ENCODE measurements around the gene HOXC12.

HOXC12 gene, protein sequence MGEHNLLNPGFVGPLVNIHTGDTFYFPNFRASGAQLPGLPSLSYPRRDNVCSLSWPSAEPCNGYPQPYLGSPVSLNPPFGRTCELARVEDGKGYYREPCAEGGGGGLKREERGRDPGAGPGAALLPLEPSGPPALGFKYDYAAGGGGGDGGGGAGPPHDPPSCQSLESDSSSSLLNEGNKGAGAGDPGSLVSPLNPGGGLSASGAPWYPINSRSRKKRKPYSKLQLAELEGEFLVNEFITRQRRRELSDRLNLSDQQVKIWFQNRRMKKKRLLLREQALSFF

GRCh38 chr12:53954694-53955035, at the start of gene HOXC12:
HOXC12 (plus strand) TSS chr12:53954903; CDS start chr12:53954930, 27 bp downstream.
- DNase-seq (ENCODE audit: low spot score), result no peak

DNA sequence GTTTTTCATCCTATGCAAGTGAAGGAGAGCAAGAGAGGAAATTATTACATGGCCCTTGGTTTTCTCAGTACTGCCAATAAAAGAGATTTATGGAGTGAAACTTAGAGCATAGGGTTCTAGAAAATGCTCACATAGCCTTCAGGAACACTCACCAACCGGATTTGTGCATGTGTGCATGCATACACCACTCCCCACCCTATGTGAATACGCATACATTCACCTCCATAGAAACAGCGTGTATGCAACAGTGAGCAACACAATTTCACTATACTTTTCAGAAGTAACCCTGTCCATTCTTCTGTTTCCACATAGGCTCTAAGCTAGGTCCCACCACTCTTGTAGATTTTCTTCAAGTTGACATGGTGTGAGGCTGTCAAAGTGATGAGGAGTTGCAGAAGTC, 47.6 kb upstream of the HOXC12 start:
- no peak for DNase-seq (ENCODE audit: low spot score)

DNA sequence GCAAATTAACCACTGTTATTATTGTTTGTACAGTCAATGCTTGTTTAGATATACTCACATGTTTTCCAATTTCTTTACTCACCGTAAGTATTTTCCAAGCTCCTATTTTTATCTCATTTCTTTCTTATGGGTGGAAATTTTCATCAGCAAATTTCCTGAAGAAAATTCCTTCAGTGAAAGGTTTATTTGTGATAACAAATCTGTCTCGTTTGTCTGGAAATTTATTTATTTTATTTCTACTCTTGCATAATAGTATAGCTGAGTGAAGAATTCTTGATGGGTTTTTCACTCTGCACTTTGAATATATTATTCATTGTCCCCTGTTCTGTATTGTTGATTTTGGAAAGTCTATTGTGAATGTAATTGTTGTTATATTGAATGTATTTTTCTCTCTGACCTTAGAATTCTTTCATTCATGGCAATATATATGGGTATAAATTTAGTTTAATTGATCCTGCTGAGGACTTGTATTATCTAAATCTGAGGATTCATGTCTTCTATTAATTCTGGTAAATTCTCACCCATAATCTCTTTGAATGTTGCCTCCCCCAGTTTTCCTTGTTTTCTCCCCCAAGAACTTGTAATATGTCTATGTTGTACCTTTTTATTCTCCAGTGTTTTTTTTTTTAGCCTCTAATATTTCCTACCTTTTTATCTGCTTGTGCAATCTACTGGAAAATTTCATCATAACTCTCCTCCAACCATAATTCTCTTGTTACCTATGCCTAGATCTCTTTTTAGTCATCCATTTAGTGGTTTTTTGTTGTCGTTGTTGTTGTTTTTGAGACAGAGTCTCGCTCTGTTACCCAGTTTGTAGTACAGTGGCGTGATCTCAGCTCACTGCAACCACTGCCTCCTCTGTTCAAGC, 37.7 kb upstream of the HOXC12 start:
- no peak for DNase-seq (ENCODE audit: low spot score)

DNA sequence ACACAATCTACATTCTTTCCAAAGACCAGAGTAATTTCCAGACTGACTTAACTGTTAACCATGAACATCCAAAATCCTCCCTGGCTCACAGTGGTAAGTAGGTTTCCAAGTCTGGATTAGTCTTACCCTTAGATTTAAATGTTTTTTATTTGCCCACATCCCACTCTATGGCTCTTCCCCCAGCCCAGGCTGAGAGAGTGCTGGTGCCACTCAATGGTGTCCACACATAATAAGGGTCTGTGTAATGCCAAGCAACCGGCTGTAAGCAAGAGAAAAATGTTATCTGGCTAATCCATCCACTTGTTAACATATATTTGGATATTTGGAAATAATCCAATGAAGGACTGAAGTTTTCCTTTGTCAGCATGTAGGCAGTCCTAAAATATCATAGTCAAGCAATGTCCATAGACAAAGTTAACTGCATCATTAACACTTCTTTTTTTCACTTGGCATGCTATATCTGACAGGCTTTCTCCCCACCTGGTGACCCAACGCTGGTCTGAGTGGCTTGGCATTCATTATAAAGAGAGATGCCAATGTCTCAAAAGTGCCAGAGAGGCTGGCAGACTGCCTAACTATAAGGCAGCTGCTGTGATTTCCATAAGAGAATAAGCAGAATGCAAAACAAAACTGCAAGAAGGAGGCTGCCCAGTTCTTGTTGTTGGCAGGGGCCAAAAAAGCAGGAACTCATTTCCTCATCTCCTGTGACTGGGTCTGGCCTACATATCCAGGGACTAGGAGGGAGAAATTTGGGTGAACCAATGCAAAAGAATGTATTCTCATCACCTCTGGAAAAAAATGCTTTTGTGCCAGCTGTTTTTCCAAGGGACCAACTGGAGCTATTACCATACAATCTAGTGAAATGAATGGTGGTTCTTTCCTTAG, 29.9 kb upstream of the HOXC12 start:
- DNase-seq (ENCODE audit: low spot score), result no peak

DNA sequence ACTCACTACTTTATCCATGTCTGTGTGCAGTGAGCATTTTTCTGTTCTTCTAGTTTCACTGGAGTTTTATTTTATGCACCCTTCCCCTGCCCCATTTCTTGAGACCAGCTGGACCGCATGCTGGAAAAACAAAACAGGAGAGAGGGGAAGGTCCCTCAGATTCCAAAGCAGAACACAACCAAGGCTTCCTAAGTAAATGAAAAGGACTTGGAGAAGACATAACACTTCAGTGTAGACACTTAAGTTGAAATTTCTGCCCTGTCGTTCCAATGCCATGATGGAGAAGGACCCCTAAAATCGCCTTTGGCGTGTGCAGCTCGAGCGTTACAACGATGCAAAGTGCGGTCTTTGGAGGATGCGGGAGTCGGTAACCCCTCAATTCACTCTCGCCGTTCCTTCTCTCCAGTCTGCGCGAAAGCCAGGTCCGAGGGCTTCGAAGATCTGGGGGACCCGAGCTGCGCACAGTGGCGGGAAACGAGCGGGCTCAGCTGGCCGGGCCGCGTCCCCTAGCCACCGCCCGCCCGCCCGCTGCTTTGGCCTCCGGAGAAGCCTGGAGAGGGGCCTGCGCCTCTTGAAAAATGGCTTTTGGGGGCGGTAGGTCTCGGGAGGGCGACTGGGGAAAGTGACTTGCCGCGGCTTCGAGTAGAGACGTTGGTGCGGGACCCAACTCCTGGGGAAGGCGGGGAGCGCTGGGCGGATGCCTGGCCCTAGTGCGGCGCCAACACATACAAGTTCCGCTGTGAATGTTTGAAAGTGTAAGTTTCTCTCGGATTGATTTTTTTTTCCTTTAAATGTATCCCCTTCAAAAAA, 27.3 kb upstream of the HOXC12 start:
- no peak for DNase-seq (ENCODE audit: low spot score)

GRCh38 chr12:53928054-53928835, 26.5 kb upstream of the HOXC12 start:
- DNase-seq (ENCODE audit: low spot score), result no peak

DNA sequence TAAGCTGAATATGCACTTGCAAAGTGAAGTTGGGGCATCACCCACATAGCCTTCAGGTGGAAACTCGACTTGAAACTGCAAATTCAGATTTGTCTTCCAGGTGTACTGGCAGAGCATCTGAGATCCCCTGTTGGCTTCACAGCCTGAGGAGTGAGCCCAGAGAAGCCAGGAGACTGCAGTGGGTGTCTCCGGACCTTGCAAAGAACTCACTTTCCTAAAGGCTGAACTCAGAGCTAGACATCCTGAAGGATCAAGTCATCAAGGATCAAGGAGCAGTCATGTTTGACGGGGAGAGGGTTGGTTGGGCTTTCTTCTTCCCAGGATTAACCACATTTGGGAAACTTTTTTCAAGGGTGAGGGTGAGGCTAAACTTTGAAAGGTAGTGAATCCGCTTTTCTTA, 25.2 kb upstream of the HOXC12 start:
- no peak for DNase-seq (ENCODE audit: low spot score)

GRCh38 chr12:53930591-53931255, 24.0 kb upstream of the HOXC12 start:
- DNase-seq (ENCODE audit: low spot score), result no peak

GRCh38 chr12:53931844-53932581, 22.7 kb upstream of the HOXC12 start:
- DNase-seq (ENCODE audit: low spot score), result no peak

GRCh38 chr12:53932915-53933314, 21.8 kb upstream of the HOXC12 start:
- no peak for DNase-seq (ENCODE audit: low spot score)

DNA sequence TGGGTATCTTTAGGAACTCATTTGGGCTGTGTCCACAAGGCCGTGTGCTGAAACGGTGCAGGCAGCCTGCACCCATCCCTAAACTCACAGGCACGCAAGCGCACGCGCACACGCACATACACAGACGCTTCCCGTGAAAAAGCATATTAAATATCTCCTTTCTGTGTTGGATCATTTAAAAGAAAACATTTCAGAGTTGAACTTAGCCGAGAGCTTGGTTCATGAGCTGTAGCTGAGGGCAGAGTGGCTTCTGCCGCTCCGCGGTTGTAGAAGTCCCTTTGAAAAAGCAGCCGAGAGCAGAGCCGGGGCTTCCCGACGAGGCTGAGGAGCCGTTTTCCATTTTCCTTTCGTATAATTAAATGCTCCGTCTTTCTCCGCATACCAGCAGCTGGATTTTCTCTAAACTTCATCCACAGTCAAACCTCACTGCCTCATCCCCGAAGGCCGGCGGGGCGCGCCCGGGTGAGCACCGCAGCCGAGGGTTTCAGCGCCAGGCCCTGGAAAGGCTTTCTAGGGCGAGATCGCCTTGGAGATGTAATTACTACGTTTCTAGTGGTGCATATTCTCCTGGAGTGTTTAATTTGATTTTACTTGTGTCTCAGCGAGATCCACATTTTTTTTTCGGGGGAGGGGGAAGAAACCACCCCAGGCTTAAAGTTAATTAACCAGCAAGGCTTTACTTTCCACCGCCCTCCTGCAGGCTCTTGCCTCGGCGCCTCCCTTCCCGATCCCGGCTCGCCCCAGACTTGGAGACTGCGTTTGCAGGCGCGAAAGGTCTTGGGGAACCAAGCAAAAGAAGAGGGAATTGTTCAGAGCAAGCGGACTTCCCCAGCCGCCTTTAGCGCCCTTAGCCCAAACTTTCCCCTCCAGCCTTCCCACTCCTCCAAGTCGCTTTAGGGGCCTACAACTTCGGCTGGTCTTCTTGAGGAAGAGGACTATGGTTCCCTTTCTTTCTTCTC, 19.0 kb upstream of the HOXC12 start:
- DNase-seq (ENCODE audit: low spot score), result no peak

DNA sequence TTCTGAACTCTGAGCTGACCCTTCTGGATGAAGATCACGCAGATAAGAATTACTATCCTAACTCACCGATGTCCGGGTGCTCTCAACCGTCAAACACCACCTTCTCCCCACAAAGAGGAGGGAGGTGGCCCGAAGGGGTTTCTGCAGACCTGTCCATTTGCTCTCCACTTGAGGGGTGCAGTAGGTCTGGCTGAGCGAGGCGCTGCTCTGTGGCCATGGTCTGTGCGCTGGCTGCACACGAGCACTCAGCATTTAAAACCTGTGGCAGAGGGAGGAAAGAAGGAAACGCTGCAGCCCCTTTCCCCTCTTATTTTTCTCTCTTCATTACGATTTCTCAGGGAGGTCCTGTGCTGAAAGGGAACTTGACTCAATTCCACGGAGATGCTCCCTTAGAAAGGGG, 17.6 kb upstream of the HOXC12 start:
- no peak for DNase-seq (ENCODE audit: low spot score)

DNA sequence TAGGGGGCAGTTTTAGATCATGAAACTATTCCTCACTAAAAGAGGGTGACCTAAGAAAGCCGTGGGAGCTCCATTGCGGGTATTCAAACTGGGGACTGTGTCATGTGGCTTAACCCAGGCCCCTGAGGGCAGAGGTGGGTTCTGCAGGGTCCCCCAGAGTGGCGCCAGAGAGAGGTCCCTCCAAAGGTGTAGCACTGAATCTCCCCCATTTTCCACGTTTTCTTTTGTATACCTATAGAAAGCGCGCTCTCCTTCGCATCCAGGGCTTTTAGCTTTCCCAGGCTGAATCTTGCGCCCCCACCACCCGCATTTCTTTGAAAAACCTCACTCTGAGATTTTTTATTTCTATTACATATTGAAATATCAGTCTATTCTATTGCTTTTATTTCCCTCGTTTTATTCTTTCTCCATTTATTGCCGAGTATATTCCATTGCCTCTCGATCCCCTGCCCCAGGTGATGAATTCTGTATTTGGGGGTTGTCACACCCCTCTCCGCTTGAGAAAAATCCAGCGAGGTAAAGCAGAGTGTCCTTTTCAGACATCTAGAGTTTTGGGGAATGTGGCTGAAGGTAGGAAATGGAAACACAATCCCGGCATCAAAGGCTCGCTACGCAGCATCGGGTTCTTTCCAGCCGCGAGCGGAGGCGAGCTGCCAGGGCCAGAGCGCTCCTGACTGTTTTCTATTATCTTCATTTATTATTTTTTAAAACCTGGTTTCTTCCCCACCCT, 16.9 kb upstream of the HOXC12 start:
- no peak for DNase-seq (ENCODE audit: low spot score)

DNA sequence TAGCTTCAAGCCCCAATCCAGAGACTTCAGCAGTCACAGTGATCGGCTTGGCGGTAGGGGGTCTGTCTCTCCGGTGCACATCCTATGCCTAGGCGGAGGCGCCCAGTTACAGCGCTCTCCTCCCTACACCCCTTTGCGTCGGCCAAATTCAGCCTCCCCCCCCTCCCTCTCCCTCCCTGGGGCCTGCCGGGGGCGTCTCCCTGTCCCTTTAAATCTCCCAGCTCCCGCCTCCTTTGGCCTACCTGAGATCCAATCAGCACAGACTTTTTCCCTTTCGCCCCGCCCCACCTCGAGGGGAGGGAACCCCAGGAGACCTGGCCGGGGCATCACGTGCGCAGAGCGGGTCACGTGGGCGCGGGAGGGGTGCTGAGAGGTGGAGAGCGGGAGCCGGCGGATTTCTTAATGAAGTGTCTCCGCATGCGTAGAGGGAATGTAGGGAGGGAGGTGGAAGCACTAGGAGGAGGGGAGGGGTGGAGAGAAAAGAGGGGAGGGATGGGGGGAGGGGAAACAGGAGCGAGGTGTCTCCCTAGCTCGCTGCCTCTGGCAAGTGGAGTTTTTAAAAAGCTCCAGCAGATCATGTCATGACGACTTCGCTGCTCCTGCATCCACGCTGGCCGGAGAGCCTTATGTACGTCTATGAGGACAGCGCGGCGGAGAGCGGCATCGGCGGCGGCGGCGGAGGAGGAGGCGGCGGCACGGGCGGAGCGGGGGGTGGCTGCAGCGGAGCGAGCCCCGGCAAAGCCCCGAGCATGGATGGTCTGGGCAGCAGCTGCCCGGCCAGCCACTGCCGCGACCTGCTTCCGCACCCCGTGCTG, 16.2 kb upstream of the HOXC12 start, which contains the start of gene HOXC13:
Gene HOXC13 (plus strand): TSS at position 506 of the 815 bp plus-strand sequence. CDS start 76 bp downstream, at position 582.
- peak; percentile 91 for DNase-seq (ENCODE audit: low spot score)

DNA sequence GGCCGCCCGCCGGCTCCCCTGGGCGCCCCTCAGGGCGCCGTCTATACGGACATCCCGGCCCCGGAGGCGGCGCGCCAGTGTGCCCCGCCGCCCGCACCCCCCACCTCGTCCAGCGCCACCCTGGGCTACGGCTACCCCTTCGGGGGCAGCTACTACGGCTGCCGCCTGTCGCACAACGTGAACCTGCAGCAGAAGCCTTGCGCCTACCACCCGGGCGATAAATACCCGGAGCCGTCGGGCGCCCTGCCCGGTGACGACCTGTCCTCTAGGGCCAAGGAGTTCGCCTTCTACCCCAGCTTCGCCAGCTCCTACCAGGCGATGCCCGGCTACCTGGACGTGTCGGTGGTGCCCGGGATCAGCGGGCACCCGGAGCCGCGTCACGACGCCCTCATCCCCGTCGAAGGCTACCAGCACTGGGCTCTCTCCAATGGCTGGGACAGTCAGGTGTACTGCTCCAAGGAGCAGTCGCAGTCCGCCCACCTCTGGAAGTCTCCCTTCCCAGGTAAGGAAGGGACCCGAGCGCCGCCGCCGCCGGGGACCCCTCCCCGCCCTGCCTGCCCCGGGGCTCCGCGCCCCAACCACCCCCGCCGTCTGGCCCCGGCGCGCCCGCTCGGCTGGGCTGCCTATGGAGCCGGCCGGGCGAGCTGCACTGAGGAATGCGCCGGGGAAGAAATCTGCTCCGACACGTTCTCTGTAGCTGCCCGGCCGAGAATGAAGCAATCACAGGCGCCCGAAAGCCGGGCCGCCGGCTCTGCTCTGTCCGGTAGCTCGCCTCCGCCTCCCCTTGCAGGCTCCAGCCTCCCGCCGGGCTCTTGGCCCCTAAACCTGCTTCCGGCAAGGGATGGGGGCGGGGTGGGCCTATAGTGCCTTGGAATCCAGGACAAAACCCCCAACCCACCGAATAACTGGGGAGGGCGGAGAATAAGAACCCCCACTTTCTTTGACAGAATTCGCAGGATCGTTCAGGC, 15.3 kb upstream of the HOXC12 start:
- DNase-seq (ENCODE audit: low spot score), result peak; percentile 49
